Heart left ventricle (tissue), 16 donors: ENCODE measurements around the gene PIF1. TPM values are rescaled to one million over a fixed set of nuclear protein-coding genes. Genes with fewer than 3 reads are reported as not detected.

Experiments used
- ATAC-seq, 4 donors: fragments of 200-7000 bp; cut with Tn5 transposase; one replicate each; pipeline ENCODE4 v1.9.1; 2020 to 2022; ENCODE audit warnings: moderate library complexity in 4 of 4, mild to moderate bottlenecking in 3 of 4, moderate number of reproducible peaks in 1 of 4
- DNase-seq, 5 donors: peaks; one replicate each; pipeline ENCODE4 v3.0.0-alpha.2; 2020
- H3K27ac ChIP-seq, 12 donors: fragments of 200-600 bp; sonication (generic) in 4 of 12; one replicate each; pipeline versions ENCODE4 v1.5.0 to v1.8.0; 2016 to 2022; ENCODE audit warnings: mild to moderate bottlenecking in 2 of 12
- H3K27me3 ChIP-seq, 9 donors: fragments of 200-600 bp; sonication (generic) in 2 of 9; one replicate each; pipeline versions ENCODE4 v1.5.1 to v1.8.0; 2016 to 2022; ENCODE audit warnings: mild to moderate bottlenecking in 3 of 9
- H3K36me3 ChIP-seq, 9 donors: fragments of 200-600 bp; sonication (generic) in 2 of 9; one replicate each; pipeline versions ENCODE4 v1.5.0 to v1.8.0; 2018 to 2022; ENCODE audit warnings: mild to moderate bottlenecking in 2 of 9
- H3K4me1 ChIP-seq, 12 donors: fragments of 200-600 bp; sonication (generic) in 4 of 12; one replicate each; pipeline versions ENCODE4 v1.5.0 to v1.8.0; 2016 to 2022; ENCODE audit warnings: mild to moderate bottlenecking in 3 of 12
- H3K4me3 ChIP-seq, 12 donors: fragments of 200-600 bp; sonication (generic) in 4 of 12; one replicate each; pipeline versions ENCODE4 v1.5.0 to v1.8.0; 2017 to 2022; ENCODE audit warnings: mild to moderate bottlenecking in 9 of 12, moderate library complexity in 4 of 12
- H3K9me3 ChIP-seq, 12 donors: fragments of 200-600 bp; sonication (generic) in 4 of 12; one replicate each; pipeline versions ENCODE4 v1.5.0 to v1.8.0; 2016 to 2022; ENCODE audit warnings: mild to moderate bottlenecking in 1 of 12
- CTCF ChIP-seq, 12 donors: fragments of 200-600 bp; sonication (generic) in 4 of 12; IDR thresholded peaks; one replicate each; pipeline versions ENCODE4 v1.5.0 to v1.8.0; 2018 to 2022; ENCODE audit warnings: antibody characterized with exemption in 12 of 12, mild to moderate bottlenecking in 5 of 12
- POLR2A ChIP-seq, 2 donors: fragments of 450-650 bp; IDR thresholded peaks; one replicate each; pipeline ENCODE4 v1.6.1; 2017; ENCODE audit warnings: antibody characterized with exemption in 2 of 2, mild to moderate bottlenecking in 2 of 2, moderate library complexity in 2 of 2
- WGBS, 4 donors: extraction: QIAGEN DNeasy Blood & Tissue Kit in 2 of 4; methylation state at CpG; one replicate each; pipeline versions ENCODE4 v1.1.5 to v1.1.7; 2013 to 2018; 5-methylcytosine and 5-hydroxymethylcytosine counted together
- intact Hi-C, 10 donors: fragments of 100-400 bp; cut with DNase I; formaldehyde crosslinking; loops; one replicate each; pipeline versions ENCODE4 v1.11.1 to v1.14.2; 2022
- long read RNA-seq, 3 donors: library from polyadenylated mRNA; unstranded; transcript quantifications; one replicate each; pipeline ENCODE4 v2.0.0, GENCODE V29; 2020 to 2021
- polyA plus RNA-seq, 2 donors: library from polyadenylated mRNA; stranded (reverse); fragments of 200-250 nt; gene quantifications; one replicate each; pipeline ENCODE4 v1.2.3, GENCODE V29; 2013
- total RNA-seq, 9 donors: library from RNA; depleted of rRNA in 2 of 9; stranded (reverse); fragments of >200 nt in 2 of 9; fragmentation: NEBNext Ultra II Directional in 3 of 9; extraction: Animal tissue kit (Norgen Biotek cat#: 25700) in 3 of 9; gene quantifications; one replicate each; pipeline versions ENCODE4 v1.1.0 to v1.2.4, GENCODE V29; 2016 to 2023
- donor health status: ischemic (EF 13 %, LVEDD 7.1; RV severe dilation, severe dysfunction).
- donor health status: healthy with polysubstance abuse.
- donor health status: DM: no; HTN: yes; CAD: no.
- donor health status: DM: no; HTN: no; CAD: no.
- donor health status: ischemic (EF 25% LVEDD 6.9; RV normal size, moderate dysfunction).
- donor health status: ischemic (EF 25% LVEDD 5.7; RV mildly dilated, moderate dysfunction).
- donor health status: healthy.
- donor health status: DM: yes; HTN: yes; CAD: no.
- donor health status: ischemic (EF 35%, LVEDD 5.7; RV mildly dilated, moderate dysfunction).
- donor health status: nonischemic (EF 11% LVEDD 7.7; RV severe dilation, severe dysfunction).
- donor health status: DM: yes; HTN: yes; CAD: no.
- donor health status: PGD.
- donor health status: ischemic (EF 29% LVEDD 5.4; RV normal size, mild dysfunction).
- donor health status: nonischemic (EF 23%, LVEDD 6.1; RV moderate dilation, normal function).

Gene PIF1
- total RNA-seq (1 to 10 TPM in 2 of 9 donors, under 1 TPM in 5, not detected in 2; 0.23 to 4.6 (median 0.52) TPM), polyA plus RNA-seq (under 1 TPM; 0.40 to 0.88 TPM)
- long read RNA-seq, donor 1, partial matches to known transcripts, result 1 of 2 reads
- long read RNA-seq, donor 1, other reads (novel, unspliced or antisense), result 1 of 2 reads
- long read RNA-seq, donor 2, result 0 reads
- long read RNA-seq, donor 3, result 0 reads

GRCh38 chr15:64825431-64826294, at the start of gene PIF1:
PIF1 (minus strand) TSS chr15:64825647; CDS start chr15:64824335, 1,312 bp downstream.
- H3K27me3 ChIP-seq, result peaks cover 0 to 10% (median 0%) of the 10 kb centered on the region in 9 donors
- H3K27ac ChIP-seq, result peak within 1 kb of the TSS in 11 of 12 donors; percentile 56 to 80 (median 71)
- 3 to 6% (median 5%) methylated on average over 22 to 35 of the region's 35 CpGs for WGBS, 4 donors
- ATAC-seq (peak; percentile 97 to 99 (median 98)), DNase-seq (peak; percentile 83 to 93 (median 92))
- TF ChIP-seq CTCF (IDR thresholded peaks at IDR 0.05) (no peak), POLR2A (IDR thresholded peaks at IDR 0.05) (peak; percentile 72 to 92)
- H3K36me3 ChIP-seq, result no peaks in the 10 kb centered on the region
- no peaks in the 10 kb centered on the region for H3K9me3 ChIP-seq
- peaks cover 3 to 31% (median 22%) of the 10 kb centered on the region in 12 donors for H3K4me1 ChIP-seq
- peak within 1 kb of the TSS; percentile 6 to 65 (median 52) for H3K4me3 ChIP-seq
- intact Hi-C loops, result loop anchor here in 1 of 10 donors (5.0 kb wide), 1 partner anchor 82 kb away; no protein-coding TSS in a partner anchor

- no peak overlapping the region for H3K4me3 ChIP-seq
- TF ChIP-seq POLR2A (IDR thresholded peaks at IDR 0.05) (no peak), CTCF (IDR thresholded peaks at IDR 0.05) (no peak)
- peaks cover 0 to 27% (median 13%) of the 10 kb centered on the region in 9 donors for H3K36me3 ChIP-seq
- DNase-seq (no peak), ATAC-seq (no peak)
- H3K27ac ChIP-seq, result peak overlapping the region in 4 of 12 donors; percentile 20 to 73 (median 41)
- peaks cover 0 to 67% (median 13%) of the 10 kb centered on the region in 12 donors for H3K4me1 ChIP-seq
- H3K9me3 ChIP-seq, result no peaks in the 10 kb centered on the region
- intact Hi-C loops, result no loop called here
- WGBS, 4 donors, result 34 to 68% (median 63%) methylated on average over 9 of the region's 9 CpGs
- no peaks in the 10 kb centered on the region for H3K27me3 ChIP-seq
These were observed 44.9 kb upstream of the PIF1 start for GRCh38 chr15:64870353-64870752.

GRCh38 chr15:64869501-64869900, 44.1 kb upstream of the PIF1 start:
- TF ChIP-seq CTCF (IDR thresholded peaks at IDR 0.05) (no peak), POLR2A (IDR thresholded peaks at IDR 0.05) (no peak)

GRCh38 chr15:64865998-64866520, 40.6 kb upstream of the PIF1 start:
- Histone ChIP-seq H3K9me3 (no peaks in the 10 kb centered on the region), H3K36me3 (peaks cover 0 to 67% (median 35%) of the 10 kb centered on the region in 9 donors), H3K4me1 (peaks cover 0 to 56% (median 3%) of the 10 kb centered on the region in 12 donors), H3K4me3 (no peak overlapping the region), H3K27me3 (no peaks in the 10 kb centered on the region), H3K27ac (peak overlapping the region in 3 of 12 donors; percentile 19 to 30 (median 26))
- 69 to 78% (median 73%) methylated on average over 5 to 6 of the region's 6 CpGs for WGBS, 4 donors
- DNase-seq (no peak), ATAC-seq (peak in 1 of 4 donors; percentile 6)
- intact Hi-C loops, result no loop called here
- TF ChIP-seq POLR2A (IDR thresholded peaks at IDR 0.05) (no peak), CTCF (IDR thresholded peaks at IDR 0.05) (no peak)

More at GRCh38 chr15:64869501-64869900, 44.1 kb upstream of the PIF1 start:
- H3K36me3 ChIP-seq, result peaks cover 0 to 35% (median 22%) of the 10 kb centered on the region in 9 donors
- intact Hi-C loops, result no loop called here
- H3K4me3 ChIP-seq, result no peak overlapping the region
- no peak for DNase-seq
- peak overlapping the region in 1 of 12 donors; percentile 3 for H3K27ac ChIP-seq
- no peaks in the 10 kb centered on the region for H3K9me3 ChIP-seq
- no peak for ATAC-seq
- peaks cover 0 to 70% (median 14%) of the 10 kb centered on the region in 12 donors for H3K4me1 ChIP-seq
- H3K27me3 ChIP-seq, result no peaks in the 10 kb centered on the region
